HEK293 (cell line): ENCODE measurements around the gene SLC25A24.

Experiments used
- CTCF ChIA-PET: fragments of 350-600 bp; formaldehyde crosslinking; extraction: SDS; loops from one replicate; lab custom pipeline; 2021; ENCODE audit warnings: antibody characterized with exemption; lab: Yijun Ruan, JAX
- POLR2A ChIA-PET: fragments of 300-600 bp; formaldehyde crosslinking; extraction: SDS; loops from one replicate; lab custom pipeline; 2020; ENCODE audit warnings: antibody characterized with exemption, inconsistent platforms; lab: Yijun Ruan, JAX
- H3K27ac ChIP-seq: fragments of 200-500 bp; sonication (Bioruptor generic); 2 replicates; pipeline ENCODE4 v1.5.1; 2014; ENCODE audit warnings: low read depth, low read length, control low read depth, inconsistent platforms; ENCODE audit errors: extremely low read depth
- H3K36me3 ChIP-seq, 2 experiments: fragments of 200-500 bp in 1 of 2; sonication (Bioruptor generic) in 1 of 2; 1 replicate in 1 of 2; 2 replicates in 1 of 2; pipeline ENCODE4 v1.5.1; 2014 to 2017; ENCODE audit warnings: inconsistent platforms in 2 of 2, low read length in 2 of 2; ENCODE audit not compliant: control insufficient read depth in 2 of 2, insufficient read depth in 1 of 2
- H3K4me1 ChIP-seq: fragments of 200-500 bp; sonication (Bioruptor generic); 2 replicates; pipeline ENCODE4 v1.5.1; 2014; ENCODE audit warnings: mild to moderate bottlenecking, low read length, inconsistent platforms; ENCODE audit not compliant: control insufficient read depth, insufficient read depth
- H3K4me3 ChIP-seq: 2 replicates; pipeline ENCODE4 v1.5.1; 2011; ENCODE audit warnings: low read depth, mild to moderate bottlenecking, control low read depth, low read length, moderate library complexity
- H3K9me3 ChIP-seq: fragments of 200-500 bp; sonication (Bioruptor generic); 2 replicates; pipeline ENCODE4 v1.5.1; 2014; ENCODE audit warnings: low read depth, low read length, inconsistent platforms; ENCODE audit not compliant: control insufficient read depth, insufficient read depth
- ATF2 ChIP-seq: fragments of 450-650 bp; formaldehyde crosslinking; IDR thresholded peaks from 2 replicates; pipeline ENCODE4 v1.5.1; 2016; ENCODE audit warnings: missing biosample characterization, missing genetic modification characterization, low read depth
- GFI1B ChIP-seq: fragments of 450-650 bp; formaldehyde crosslinking; IDR thresholded peaks from 2 replicates; pipeline ENCODE4 v1.5.1; 2016; ENCODE audit warnings: missing biosample characterization, missing genetic modification characterization
- GLIS2 ChIP-seq: fragments of 450-650 bp; formaldehyde crosslinking; IDR thresholded peaks from 2 replicates; pipeline ENCODE4 v1.5.1; 2016; ENCODE audit warnings: missing biosample characterization, missing genetic modification characterization
- HOXD13 ChIP-seq: sonication (generic); formaldehyde crosslinking; IDR thresholded peaks from 2 replicates; pipeline ENCODE4 v1.8.0; 2022; ENCODE audit warnings: missing genetic modification reagents, borderline replicate concordance
- MEIS1 ChIP-seq: sonication (generic); formaldehyde crosslinking; IDR thresholded peaks from 2 replicates; pipeline ENCODE4 v1.8.1; 2022; ENCODE audit warnings: missing genetic modification reagents, mild to moderate bottlenecking, borderline replicate concordance
- SALL2 ChIP-seq: fragments of 450-650 bp; formaldehyde crosslinking; IDR thresholded peaks from 2 replicates; pipeline ENCODE4 v1.5.0; 2017; ENCODE audit warnings: missing biosample characterization, mild to moderate bottlenecking, missing genetic modification characterization, borderline replicate concordance
- ZBTB20 ChIP-seq: fragments of 450-650 bp; formaldehyde crosslinking; IDR thresholded peaks from 2 replicates; pipeline ENCODE4 v1.5.1; 2016; ENCODE audit warnings: missing biosample characterization, missing genetic modification characterization
- ZBTB26 ChIP-seq: fragments of 450-650 bp; formaldehyde crosslinking; optimal IDR thresholded peaks from 2 replicates; pipeline ENCODE3; 2016; ENCODE audit warnings: missing biosample characterization, mild to moderate bottlenecking, missing genetic modification characterization
- ZBTB49 ChIP-seq: fragments of 450-650 bp; formaldehyde crosslinking; IDR thresholded peaks from 2 replicates; pipeline ENCODE4 v1.5.1; 2016; ENCODE audit warnings: missing biosample characterization, missing genetic modification characterization, low read depth
- ZFP3 ChIP-seq: fragments of 450-650 bp; formaldehyde crosslinking; IDR thresholded peaks from 2 replicates; pipeline ENCODE4 v1.5.1; 2016; ENCODE audit warnings: low read depth, missing biosample characterization, missing genetic modification characterization
- ZFP37 ChIP-seq: fragments of 450-650 bp; formaldehyde crosslinking; IDR thresholded peaks from 2 replicates; pipeline ENCODE4 v1.5.1; 2016; ENCODE audit warnings: missing biosample characterization, missing genetic modification characterization
- ZNF18 ChIP-seq: fragments of 450-650 bp; formaldehyde crosslinking; IDR thresholded peaks from 2 replicates; pipeline ENCODE4 v1.5.1; 2016; ENCODE audit warnings: missing biosample characterization, missing genetic modification characterization
- ZNF2 ChIP-seq: fragments of 450-650 bp; formaldehyde crosslinking; IDR thresholded peaks from 2 replicates; pipeline ENCODE4 v1.5.1; 2016; ENCODE audit warnings: missing biosample characterization, missing genetic modification characterization
- ZNF223 ChIP-seq: fragments of 450-650 bp; formaldehyde crosslinking; IDR thresholded peaks from 2 replicates; pipeline ENCODE4 v1.5.1; 2016; ENCODE audit warnings: missing biosample characterization, missing genetic modification characterization
- ZNF302 ChIP-seq: fragments of 450-650 bp; formaldehyde crosslinking; IDR thresholded peaks from 2 replicates; pipeline ENCODE4 v1.5.1; 2016; ENCODE audit warnings: missing biosample characterization, missing genetic modification characterization, low read depth
- ZNF350 ChIP-seq: fragments of 450-650 bp; formaldehyde crosslinking; IDR thresholded peaks from 2 replicates; pipeline ENCODE4 v1.5.0; 2017; ENCODE audit warnings: missing biosample characterization, mild to moderate bottlenecking, missing genetic modification characterization
- ZNF404 ChIP-seq: fragments of 450-650 bp; formaldehyde crosslinking; IDR thresholded peaks from 2 replicates; pipeline ENCODE4 v1.5.1; 2017; ENCODE audit warnings: missing biosample characterization, missing genetic modification characterization
- ZNF416 ChIP-seq: fragments of 450-650 bp; formaldehyde crosslinking; IDR thresholded peaks from 2 replicates; pipeline ENCODE4 v1.5.1; 2016; ENCODE audit warnings: missing biosample characterization, missing genetic modification characterization
- ZNF521 ChIP-seq: fragments of 450-650 bp; formaldehyde crosslinking; IDR thresholded peaks from 2 replicates; pipeline ENCODE4 v1.5.1; 2017; ENCODE audit warnings: missing biosample characterization, mild to moderate bottlenecking, missing genetic modification characterization
- ZNF544 ChIP-seq: fragments of 450-650 bp; formaldehyde crosslinking; IDR thresholded peaks from 2 replicates; pipeline ENCODE4 v1.5.0; 2017; ENCODE audit warnings: missing biosample characterization, missing genetic modification characterization
- ZNF664 ChIP-seq: fragments of 450-650 bp; formaldehyde crosslinking; IDR thresholded peaks from 2 replicates; pipeline ENCODE4 v1.5.1; 2016; ENCODE audit warnings: missing biosample characterization, missing genetic modification characterization
- ZNF776 ChIP-seq: fragments of 450-650 bp; formaldehyde crosslinking; IDR thresholded peaks from 2 replicates; pipeline ENCODE4 v1.5.0; 2017; ENCODE audit warnings: missing biosample characterization, missing genetic modification characterization, borderline replicate concordance
- ZNF791 ChIP-seq: fragments of 450-650 bp; formaldehyde crosslinking; IDR thresholded peaks from 2 replicates; pipeline ENCODE4 v1.5.1; 2016; ENCODE audit warnings: missing biosample characterization, missing genetic modification characterization
- ZSCAN30 ChIP-seq: fragments of 450-650 bp; IDR thresholded peaks from 2 replicates; pipeline ENCODE4 v1.5.1; 2018; ENCODE audit warnings: missing biosample characterization, mild to moderate bottlenecking, missing genetic modification characterization, moderate library complexity

The SLC25A24 gene

GRCh38 chr1:108096089-108096488 lies 104.1 kb downstream of the SLC25A24 start (continued):
- TF ChIP-seq ZNF544 (no peak), HOXD13 (no peak), MEIS1 (no peak)

- H3K4me3 ChIP-seq = no peak overlapping the region
- ChIA-PET CTCF (no interaction called here), POLR2A (no interaction called here)
- TF ChIP-seq ZFP37 (no peak), ZBTB26 (tag by site-specific recombination) (no peak), ZNF776 (tag by site-specific recombination) (no peak), SALL2 (tag by site-specific recombination) (no peak), GLIS2 (tag by site-specific recombination) (no peak), ZBTB20 (no peak), ZNF791 (no peak), ZNF404 (tag by site-specific recombination) (no peak), ZNF521 (no peak), ZNF2 (tag by site-specific recombination) (no peak), ATF2 (tag by site-specific recombination) (no peak), GFI1B (no peak), ZSCAN30 (tag by site-specific recombination) (no peak)
- no peaks in the 10 kb centered on the region for H3K9me3 ChIP-seq
- no peak overlapping the region for H3K27ac ChIP-seq
- no peaks in the 10 kb centered on the region for H3K36me3 ChIP-seq
- no peaks in the 10 kb centered on the region for H3K4me1 ChIP-seq
These were observed 110.7 kb downstream of the SLC25A24 start for GRCh38 chr1:108089477-108089876.

GRCh38 chr1:108085628-108086027 lies 114.5 kb downstream of the SLC25A24 start:
- CTCF ChIA-PET = interaction anchor here (0.9 kb wide), 1 partner anchor 39 kb away, joined by 3 read pairs; no protein-coding TSS in a partner anchor
- no peak for TF ChIP-seq ZNF664
- no peak for TF ChIP-seq ZNF302 (tag by site-specific recombination)
- TF ChIP-seq, all 188 proteins: peak for 0
- Histone ChIP-seq H3K36me3 (no peaks in the 10 kb centered on the region), H3K9me3 (no peaks in the 10 kb centered on the region), H3K27ac (no peak overlapping the region), H3K4me1 (no peaks in the 10 kb centered on the region), H3K4me3 (no peak overlapping the region)
- POLR2A ChIA-PET = no interaction called here

GRCh38 chr1:108084866-108085477 lies 115.2 kb downstream of the SLC25A24 start:
- no peaks in the 10 kb centered on the region for H3K9me3 ChIP-seq
- no peak overlapping the region for H3K27ac ChIP-seq
- no peaks in the 10 kb centered on the region for H3K4me1 ChIP-seq
- H3K4me3 ChIP-seq = no peak overlapping the region
- ChIA-PET CTCF (interaction anchor here (0.9 to 1.4 kb wide), 3 partner anchors 14 to 40 kb away, joined by 3 read pairs; no protein-coding TSS in a partner anchor), POLR2A (no interaction called here)
- H3K36me3 ChIP-seq = no peaks in the 10 kb centered on the region
- TF ChIP-seq SALL2 (tag by site-specific recombination) = no peak
- no peak for TF ChIP-seq ZFP3 (tag by site-specific recombination)
- TF ChIP-seq ZNF416 = no peak
- TF ChIP-seq ZNF350 (tag by site-specific recombination) = no peak
- no peak for TF ChIP-seq ZBTB49 (tag by site-specific recombination)
- TF ChIP-seq ZNF223 = no peak
- no peak for TF ChIP-seq ZNF18 (tag by site-specific recombination)
